Measurements from ENCODE around the gene UPF2.

The UPF2 gene

GRCh38 chr10:12041766-12042408 lies 722 bp downstream of the UPF2 start:
- peak overlapping the region; percentile 98 for H3K4me3 ChIP-seq (ENCODE audit: low read depth, low read length)
- TF ChIP-seq CTCF (IDR thresholded peaks at IDR 0.05; ENCODE audit: borderline replicate concordance, insufficient read depth, low read depth, low read length): no peak

- H3K4me3 ChIP-seq (ENCODE audit: low read depth, low read length): no peak overlapping the region
- no peak for TF ChIP-seq CTCF (IDR thresholded peaks at IDR 0.05; ENCODE audit: borderline replicate concordance, insufficient read depth, low read depth, low read length)
Observed at GRCh38 chr10:12036073-12036655, 6.4 kb downstream of the UPF2 start.

- H3K4me3 ChIP-seq (ENCODE audit: low read depth, low read length): no peak overlapping the region
- no peak for TF ChIP-seq CTCF (IDR thresholded peaks at IDR 0.05; ENCODE audit: borderline replicate concordance, insufficient read depth, low read depth, low read length)
Observed at GRCh38 chr10:12031404-12031803, 11.2 kb downstream of the UPF2 start.

GRCh38 chr10:12027539-12027938 lies 15.1 kb downstream of the UPF2 start:
- no peak for TF ChIP-seq CTCF (IDR thresholded peaks at IDR 0.05; ENCODE audit: borderline replicate concordance, insufficient read depth, low read depth, low read length)
- H3K4me3 ChIP-seq (ENCODE audit: low read depth, low read length): no peak overlapping the region

GRCh38 chr10:12025591-12025990 lies 17.0 kb downstream of the UPF2 start:
- H3K4me3 ChIP-seq (ENCODE audit: low read depth, low read length): no peak overlapping the region
- TF ChIP-seq CTCF (IDR thresholded peaks at IDR 0.05; ENCODE audit: borderline replicate concordance, insufficient read depth, low read depth, low read length): no peak

GRCh38 chr10:12022580-12023257 lies 19.9 kb downstream of the UPF2 start:
- H3K4me3 ChIP-seq (ENCODE audit: low read depth, low read length): no peak overlapping the region
- no peak for TF ChIP-seq CTCF (IDR thresholded peaks at IDR 0.05; ENCODE audit: borderline replicate concordance, insufficient read depth, low read depth, low read length)

- H3K4me3 ChIP-seq (ENCODE audit: low read depth, low read length): no peak overlapping the region
- TF ChIP-seq CTCF (IDR thresholded peaks at IDR 0.05; ENCODE audit: borderline replicate concordance, insufficient read depth, low read depth, low read length): no peak
Observed at GRCh38 chr10:12020574-12020973, 22.0 kb downstream of the UPF2 start.
